ENCODE data around the gene RPRM.

DNA sequence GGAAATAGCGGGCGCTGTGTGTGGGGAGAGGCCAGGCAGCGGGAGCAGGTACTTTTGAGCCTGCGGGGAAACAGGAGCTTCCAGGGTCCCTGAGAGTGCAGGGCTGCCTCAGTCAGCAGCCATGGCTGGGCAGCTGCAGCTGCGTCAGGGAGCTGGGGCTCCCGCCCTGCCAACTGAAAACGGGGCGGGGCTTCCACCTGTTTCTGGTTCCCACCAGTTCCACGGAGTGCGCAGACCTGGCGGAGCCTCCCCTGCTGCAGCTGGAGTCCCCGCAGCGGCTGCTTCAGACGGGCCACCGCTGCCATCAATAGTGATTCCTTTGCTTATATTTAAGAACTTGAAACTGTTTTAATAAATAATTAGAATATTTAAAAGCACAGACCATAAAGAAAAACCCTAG, 30.6 kb upstream of the RPRM start:
- no peak for TF ChIP-seq GATA2 (IDR thresholded peaks at IDR 0.05; ENCODE audit: low read depth, low read length)
- no peak for TF ChIP-seq GATA3 (IDR thresholded peaks at IDR 0.05; ENCODE audit: low read depth, low read length)
